Breast epithelium (tissue), 4 donors: ENCODE results near the gene DAP3. TPM values are rescaled to one million over a fixed set of nuclear protein-coding genes. Genes with fewer than 3 reads are reported as not detected.

ENCODE experiments used
- DNase-seq, 2 donors: peaks; one replicate each; pipeline ENCODE4 v3.0.0-alpha.2; 2019; ENCODE audit warnings: low spot score in 2 of 2
- H3K27ac ChIP-seq, 2 donors: fragments of 200-600 bp; sonication (generic) in 1 of 2; one replicate each; pipeline ENCODE4 v1.5.1; 2016 to 2019; ENCODE audit warnings: mild to moderate bottlenecking in 1 of 2
- H3K27me3 ChIP-seq, 2 donors: fragments of 200-600 bp; sonication (generic) in 1 of 2; one replicate each; pipeline versions ENCODE4 v1.5.1 to v1.6.0; 2017 to 2019; ENCODE audit warnings: control low read depth in 1 of 2, mild to moderate bottlenecking in 1 of 2
- H3K36me3 ChIP-seq: fragments of 200-600 bp; one replicate; pipeline ENCODE4 v1.5.1; 2019
- H3K4me1 ChIP-seq, 2 donors: fragments of 200-600 bp; sonication (generic); one replicate each; pipeline ENCODE4 v1.5.1; 2016 to 2019; ENCODE audit warnings: control low read depth in 1 of 2
- H3K4me3 ChIP-seq, 3 donors: fragments of 200-600 bp; sonication (generic); 1 replicate in 2 of 3; 2 replicates in 1 of 3; pipeline ENCODE4 v1.5.1; 2016 to 2019; ENCODE audit warnings: mild to moderate bottlenecking in 3 of 3, moderate library complexity in 2 of 3
- H3K9me3 ChIP-seq, 2 donors: fragments of 200-600 bp; sonication (generic) in 1 of 2; one replicate each; pipeline ENCODE4 v1.5.1; 2016 to 2019; ENCODE audit warnings: control low read depth in 1 of 2
- CTCF ChIP-seq, 3 donors: fragments of 450-650 bp; IDR thresholded peaks; one replicate each; pipeline ENCODE4 v1.5.1; 2016 to 2017; ENCODE audit warnings: antibody characterized with exemption in 3 of 3, mild to moderate bottlenecking in 3 of 3, moderate library complexity in 3 of 3
- POLR2A ChIP-seq: fragments of 450-650 bp; IDR thresholded peaks from one replicate; pipeline ENCODE4 v1.6.1; 2016; ENCODE audit warnings: antibody characterized with exemption, mild to moderate bottlenecking, moderate library complexity
- POLR2AphosphoS5 ChIP-seq, 3 donors: sonication (generic); formaldehyde crosslinking; IDR thresholded peaks; one replicate each; pipeline ENCODE4 v1.6.1; 2017; ENCODE audit warnings: antibody characterized with exemption in 3 of 3
- intact Hi-C: fragments of 100-400 bp; cut with DNase I; formaldehyde crosslinking; loops from one replicate; pipeline ENCODE4 v1.15.1; 2023; ENCODE audit warnings: low total_unique reads
- total RNA-seq, 3 donors: library from RNA; depleted of rRNA; stranded (reverse); fragments of >200 nt; gene quantifications; one replicate each; pipeline ENCODE4 v1.1.0, GENCODE V29; 2016

Gene DAP3
- total RNA-seq, 3 donors from 2014 or later = 143 to 195 (median 168) TPM

- H3K27me3 ChIP-seq = no peaks in the 10 kb centered on the region
- no peak overlapping the region for H3K4me3 ChIP-seq
- no peaks in the 10 kb centered on the region for H3K36me3 ChIP-seq
- no peak overlapping the region for H3K27ac ChIP-seq
- no peaks in the 10 kb centered on the region for H3K4me1 ChIP-seq
- no peaks in the 10 kb centered on the region for H3K9me3 ChIP-seq
- DNase-seq = no peak
- no peak for TF ChIP-seq POLR2AphosphoS5 (IDR thresholded peaks at IDR 0.05)
- TF ChIP-seq POLR2A = no peak
- TF ChIP-seq CTCF (IDR thresholded peaks at IDR 0.05) = no peak
- intact Hi-C loops = no loop called here
Observed at GRCh38 chr1:155725142-155725541, 36.3 kb downstream of the DAP3 start.

- Histone ChIP-seq H3K4me3 (no peak overlapping the region), H3K9me3 (no peaks in the 10 kb centered on the region), H3K27me3 (no peaks in the 10 kb centered on the region), H3K27ac (no peak overlapping the region), H3K36me3 (no peaks in the 10 kb centered on the region), H3K4me1 (no peaks in the 10 kb centered on the region)
- peak; percentile 23 to 53 for DNase-seq
- intact Hi-C loops = no loop called here
- no peak for TF ChIP-seq POLR2AphosphoS5 (IDR thresholded peaks at IDR 0.05)
- peak; percentile 44 to 69 (median 68) for TF ChIP-seq CTCF (IDR thresholded peaks at IDR 0.05)
Observed at GRCh38 chr1:155729031-155729898, 40.4 kb downstream of the DAP3 start.

- no peak for TF ChIP-seq POLR2AphosphoS5 (IDR thresholded peaks at IDR 0.05)
- TF ChIP-seq POLR2A = no peak
- TF ChIP-seq CTCF (IDR thresholded peaks at IDR 0.05) = no peak
- peaks cover 0 to 3% of the 10 kb centered on the region in 2 donors for H3K4me1 ChIP-seq
- DNase-seq = no peak
- H3K27me3 ChIP-seq = no peaks in the 10 kb centered on the region
- H3K27ac ChIP-seq = no peak overlapping the region
- H3K4me3 ChIP-seq = no peak overlapping the region
- no peaks in the 10 kb centered on the region for H3K36me3 ChIP-seq
- intact Hi-C loops = no loop called here
- H3K9me3 ChIP-seq = no peaks in the 10 kb centered on the region
Observed at GRCh38 chr1:155740995-155741394, 52.1 kb downstream of the DAP3 start.

GRCh38 chr1:155741908-155742307 lies 53.0 kb downstream of the DAP3 start:
- DNase-seq = no peak
- Histone ChIP-seq H3K27me3 (no peaks in the 10 kb centered on the region), H3K36me3 (no peaks in the 10 kb centered on the region), H3K27ac (no peak overlapping the region), H3K4me3 (no peak overlapping the region), H3K9me3 (no peaks in the 10 kb centered on the region), H3K4me1 (peaks cover 0 to 3% of the 10 kb centered on the region in 2 donors)
- TF ChIP-seq POLR2AphosphoS5 (IDR thresholded peaks at IDR 0.05) (no peak), CTCF (IDR thresholded peaks at IDR 0.05) (no peak), POLR2A (no peak)
- intact Hi-C loops = no loop called here

GRCh38 chr1:155744711-155745283 lies 55.9 kb downstream of the DAP3 start:
- Histone ChIP-seq H3K27ac (peak overlapping the region; percentile 60 to 76), H3K36me3 (no peaks in the 10 kb centered on the region), H3K4me1 (peaks cover 0 to 3% of the 10 kb centered on the region in 2 donors), H3K4me3 (peak overlapping the region; percentile 55 to 69 (median 60)), H3K27me3 (no peaks in the 10 kb centered on the region), H3K9me3 (no peaks in the 10 kb centered on the region)
- TF ChIP-seq POLR2A = no peak
- intact Hi-C loops = no loop called here
- DNase-seq = no peak
